PFSK-1 (cell line): Measurements from ENCODE around the gene KCNJ15.

Source experiments
- FOXP2 ChIP-seq: optimal IDR thresholded peaks from 2 replicates; pipeline ENCODE3; 2011; ENCODE audit warnings: borderline replicate concordance, control low read depth, inconsistent platforms; ENCODE audit not compliant: insufficient read depth; ENCODE audit errors: extremely low read length, extremely low read depth
- POLR2AphosphoS5 ChIP-seq: IDR thresholded peaks from 2 replicates; pipeline ENCODE4 v1.6.1; 2012; ENCODE audit warnings: low read depth, mild to moderate bottlenecking, control low read depth, low read length, moderate library complexity
- SIN3A ChIP-seq: IDR thresholded peaks from 2 replicates; pipeline ENCODE4 v1.6.1; 2012; ENCODE audit warnings: mild to moderate bottlenecking, low read length, moderate library complexity, borderline replicate concordance; ENCODE audit not compliant: insufficient read depth
- TAF1 ChIP-seq: IDR thresholded peaks from 2 replicates; pipeline ENCODE4 v1.6.1; 2012; ENCODE audit warnings: low read length, control low read depth, borderline replicate concordance; ENCODE audit not compliant: insufficient read depth
- TF ChIP-seq, protein P1 (sequence below), 2 experiments: IDR thresholded peaks; 2 replicates each; pipeline versions ENCODE4 v1.6.1 to v1.8.0; 2011 to 2012; ENCODE audit warnings: low read depth in 2 of 2, low read length in 2 of 2, control low read depth in 1 of 2, inconsistent platforms in 1 of 2, mild to moderate bottlenecking in 1 of 2, moderate library complexity in 1 of 2; ENCODE audit not compliant: insufficient read depth in 1 of 2

The KCNJ15 gene

DNA sequence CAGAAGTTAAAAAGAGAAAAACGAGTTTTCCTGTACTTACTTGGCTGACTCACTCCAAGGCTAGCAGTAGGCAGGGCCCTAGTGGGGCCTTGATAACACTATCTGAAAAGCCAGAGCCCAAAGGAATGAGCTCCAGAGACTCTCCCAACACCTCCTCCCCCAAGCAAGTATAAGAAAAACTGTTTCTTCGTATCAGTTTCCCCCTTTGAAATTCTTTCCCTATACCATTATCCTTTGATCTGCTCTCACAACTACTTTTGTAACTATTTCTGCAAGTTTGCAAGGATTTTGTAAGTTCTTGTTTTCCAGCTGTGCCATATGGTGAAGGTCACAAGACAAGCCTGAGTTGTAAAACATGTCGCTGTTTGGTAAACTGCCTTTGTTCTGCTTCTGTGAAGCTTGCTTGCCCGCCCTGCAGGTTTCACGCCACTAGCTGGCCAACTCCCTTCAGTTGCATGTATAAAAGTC is 36.5 kb upstream of the KCNJ15 start:
- no peak for TF ChIP-seq TAF1

DNA sequence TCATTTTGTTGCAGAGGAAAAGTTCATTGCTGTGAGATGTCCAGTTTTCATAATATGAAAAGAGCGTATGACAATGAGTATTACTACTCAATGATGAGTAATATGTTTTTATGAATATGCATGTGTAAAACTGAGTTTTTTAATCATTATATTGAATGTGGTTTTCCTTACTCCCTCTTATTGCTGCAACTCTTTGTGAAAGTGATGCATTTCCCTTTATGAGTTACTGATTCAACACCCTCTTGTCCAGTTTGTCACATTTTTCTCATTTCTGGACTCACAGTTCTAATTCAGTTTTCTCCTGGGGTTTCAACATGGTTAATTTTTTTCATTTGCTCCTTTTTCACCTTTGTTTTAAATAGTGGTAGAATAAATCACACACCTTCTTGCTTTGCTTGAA is 35.2 kb upstream of the KCNJ15 start:
- TF ChIP-seq FOXP2 (no peak), SIN3A (no peak), POLR2AphosphoS5 (no peak), TAF1 (no peak)
- TF ChIP-seq, protein P1, sequence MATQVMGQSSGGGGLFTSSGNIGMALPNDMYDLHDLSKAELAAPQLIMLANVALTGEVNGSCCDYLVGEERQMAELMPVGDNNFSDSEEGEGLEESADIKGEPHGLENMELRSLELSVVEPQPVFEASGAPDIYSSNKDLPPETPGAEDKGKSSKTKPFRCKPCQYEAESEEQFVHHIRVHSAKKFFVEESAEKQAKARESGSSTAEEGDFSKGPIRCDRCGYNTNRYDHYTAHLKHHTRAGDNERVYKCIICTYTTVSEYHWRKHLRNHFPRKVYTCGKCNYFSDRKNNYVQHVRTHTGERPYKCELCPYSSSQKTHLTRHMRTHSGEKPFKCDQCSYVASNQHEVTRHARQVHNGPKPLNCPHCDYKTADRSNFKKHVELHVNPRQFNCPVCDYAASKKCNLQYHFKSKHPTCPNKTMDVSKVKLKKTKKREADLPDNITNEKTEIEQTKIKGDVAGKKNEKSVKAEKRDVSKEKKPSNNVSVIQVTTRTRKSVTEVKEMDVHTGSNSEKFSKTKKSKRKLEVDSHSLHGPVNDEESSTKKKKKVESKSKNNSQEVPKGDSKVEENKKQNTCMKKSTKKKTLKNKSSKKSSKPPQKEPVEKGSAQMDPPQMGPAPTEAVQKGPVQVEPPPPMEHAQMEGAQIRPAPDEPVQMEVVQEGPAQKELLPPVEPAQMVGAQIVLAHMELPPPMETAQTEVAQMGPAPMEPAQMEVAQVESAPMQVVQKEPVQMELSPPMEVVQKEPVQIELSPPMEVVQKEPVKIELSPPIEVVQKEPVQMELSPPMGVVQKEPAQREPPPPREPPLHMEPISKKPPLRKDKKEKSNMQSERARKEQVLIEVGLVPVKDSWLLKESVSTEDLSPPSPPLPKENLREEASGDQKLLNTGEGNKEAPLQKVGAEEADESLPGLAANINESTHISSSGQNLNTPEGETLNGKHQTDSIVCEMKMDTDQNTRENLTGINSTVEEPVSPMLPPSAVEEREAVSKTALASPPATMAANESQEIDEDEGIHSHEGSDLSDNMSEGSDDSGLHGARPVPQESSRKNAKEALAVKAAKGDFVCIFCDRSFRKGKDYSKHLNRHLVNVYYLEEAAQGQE (IDR thresholded peaks at IDR 0.05; ENCODE audit: insufficient read depth in 1 of 2, low read depth in 2 of 2, low read length in 2 of 2): no peak

DNA sequence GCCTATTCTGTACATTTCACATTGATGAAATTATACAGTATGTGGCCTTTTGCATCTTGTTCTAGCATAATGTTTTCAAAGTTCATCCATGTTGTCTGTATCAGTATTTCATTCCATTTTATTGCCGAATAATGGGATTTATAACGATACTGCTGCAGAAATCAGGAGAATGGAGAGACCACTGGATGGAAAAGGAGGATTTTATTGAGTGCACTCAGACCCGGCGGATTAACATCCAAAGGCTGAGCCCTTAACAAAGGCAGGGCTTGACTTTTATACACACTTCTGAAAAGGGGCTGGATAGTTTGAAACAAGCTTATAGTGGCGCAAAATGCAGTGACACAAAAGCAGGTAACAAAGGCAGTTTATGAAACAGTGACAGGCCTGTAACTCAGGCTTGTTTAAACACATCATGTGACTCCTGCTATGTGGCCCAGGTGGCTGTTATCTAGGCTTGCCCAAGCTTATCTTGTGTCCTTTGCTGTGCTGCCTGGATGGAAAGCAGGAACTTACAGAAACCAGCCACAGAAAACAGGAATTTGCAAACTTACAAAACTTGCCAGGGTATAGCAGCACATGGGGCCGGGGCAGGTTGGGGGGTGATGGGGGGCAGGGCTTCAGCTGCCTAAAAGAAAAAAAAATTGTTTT is 32.8 kb upstream of the KCNJ15 start:
- TF ChIP-seq POLR2AphosphoS5 (no peak), TAF1 (no peak)
- TF ChIP-seq, protein P1 (IDR thresholded peaks at IDR 0.05; ENCODE audit: insufficient read depth in 1 of 2, low read depth in 2 of 2, low read length in 2 of 2): no peak

DNA sequence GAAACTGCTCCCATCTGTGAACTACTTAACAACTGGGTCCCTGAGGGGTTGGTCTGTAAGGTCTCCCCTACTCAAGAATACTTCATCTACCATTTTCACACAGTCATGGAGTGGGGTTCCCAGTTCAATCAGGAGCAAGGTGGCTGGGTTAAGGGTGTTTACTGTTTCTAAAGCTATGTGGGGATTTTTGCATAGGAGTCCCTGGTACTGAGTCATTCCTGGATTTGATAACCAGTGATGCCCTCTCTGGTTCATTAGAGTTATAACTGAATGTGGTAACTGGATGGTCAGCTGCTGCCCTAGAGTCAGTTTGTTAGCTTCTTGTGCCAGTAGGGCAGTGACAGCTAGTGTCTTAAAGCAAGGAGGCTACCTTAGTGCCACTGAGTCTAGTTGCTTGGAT is 29.4 kb upstream of the KCNJ15 start:
- no peak for TF ChIP-seq POLR2AphosphoS5
- no peak for TF ChIP-seq SIN3A
- no peak for TF ChIP-seq FOXP2
- TF ChIP-seq, protein P1 (IDR thresholded peaks at IDR 0.05; ENCODE audit: insufficient read depth in 1 of 2, low read depth in 2 of 2, low read length in 2 of 2): no peak
- TF ChIP-seq TAF1: no peak

DNA sequence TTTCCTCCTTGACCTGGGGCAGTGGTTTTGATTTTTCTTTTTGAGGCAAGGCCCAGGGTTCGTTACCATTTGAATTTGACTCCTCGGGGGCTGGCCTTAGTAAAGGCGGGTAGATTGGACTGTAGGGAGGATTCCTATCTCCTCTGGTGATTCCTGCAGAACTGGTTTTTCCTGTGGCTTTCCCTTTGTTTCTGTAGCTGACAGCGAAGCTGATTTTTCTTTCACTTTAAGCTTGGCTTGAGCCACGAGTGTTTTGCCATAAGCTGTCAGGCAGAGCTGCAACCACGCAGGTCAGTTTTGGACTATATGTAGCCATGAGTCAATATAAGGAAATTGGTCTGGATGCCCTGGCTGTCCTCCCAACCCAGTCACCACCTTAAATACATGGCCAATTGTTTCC is 28.7 kb upstream of the KCNJ15 start:
- TF ChIP-seq SIN3A: no peak
- TF ChIP-seq POLR2AphosphoS5: no peak
- TF ChIP-seq FOXP2: no peak
- no peak for TF ChIP-seq TAF1
- TF ChIP-seq, protein P1 (IDR thresholded peaks at IDR 0.05; ENCODE audit: insufficient read depth in 1 of 2, low read depth in 2 of 2, low read length in 2 of 2): no peak
